OCI-M1 (cell line): ENCODE measurements around the gene PPP4C.

ENCODE experiments used
- DNase-seq: peaks from one replicate; lab custom pipeline; 2025; lab: John Stamatoyannopoulos, UW

PPP4C gene

GRCh38 chr16:30082545-30083090, 6.8 kb downstream of the PPP4C start:
- DNase-seq: no peak

GRCh38 chr16:30083216-30084055, 7.6 kb downstream of the PPP4C start:
- no peak for DNase-seq

- no peak for DNase-seq
These were observed 8.5 kb downstream of the PPP4C start for GRCh38 chr16:30084096-30084815.

GRCh38 chr16:30084816-30085159, 9.0 kb downstream of the PPP4C start:
- DNase-seq: no peak

- DNase-seq: no peak
These were observed 9.5 kb downstream of the PPP4C start for GRCh38 chr16:30085247-30085646.

GRCh38 chr16:30085820-30086219, 10.0 kb downstream of the PPP4C start:
- DNase-seq: no peak

DNA sequence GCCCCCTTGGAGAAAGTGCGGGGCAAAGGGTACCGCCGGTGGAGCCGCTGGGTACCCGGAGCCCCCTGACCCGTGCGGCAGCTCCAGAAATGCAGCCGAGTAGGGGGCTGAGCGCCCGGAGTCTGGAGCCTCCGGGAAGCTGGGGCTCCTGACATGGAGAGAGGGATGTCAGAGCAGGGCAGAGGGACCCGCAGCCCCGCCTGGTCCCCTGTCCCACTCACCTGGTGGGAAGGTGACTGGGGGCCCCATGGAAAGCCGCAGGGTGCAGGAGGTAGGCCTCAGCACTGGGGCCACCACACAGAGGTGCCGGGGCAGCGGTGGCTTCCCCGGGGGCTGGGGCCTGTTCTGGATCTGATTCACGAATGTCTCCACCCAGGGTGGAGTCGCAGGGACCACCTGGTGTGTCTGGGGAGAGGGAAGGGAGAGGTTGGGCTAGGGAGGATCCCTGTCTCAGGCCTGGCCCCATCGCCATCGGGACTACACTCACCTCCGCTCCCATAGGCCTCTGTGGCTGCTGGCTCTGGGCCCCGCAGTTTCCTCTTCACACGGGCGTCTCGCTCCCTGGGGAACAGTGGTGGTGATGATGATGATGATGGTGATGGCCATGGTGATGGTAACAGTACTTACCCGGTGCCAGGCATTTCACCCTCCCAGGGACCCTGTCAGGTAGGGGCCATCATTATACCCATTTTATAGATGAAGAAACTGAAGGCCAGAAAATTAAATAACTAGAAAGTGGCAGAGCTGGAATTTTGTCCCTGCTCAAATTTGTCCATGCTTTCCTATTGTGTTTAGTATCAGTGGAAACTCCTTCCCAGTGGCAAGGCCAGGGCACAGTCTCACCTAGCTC, 10.7 kb downstream of the PPP4C start:
- DNase-seq: no peak

DNA sequence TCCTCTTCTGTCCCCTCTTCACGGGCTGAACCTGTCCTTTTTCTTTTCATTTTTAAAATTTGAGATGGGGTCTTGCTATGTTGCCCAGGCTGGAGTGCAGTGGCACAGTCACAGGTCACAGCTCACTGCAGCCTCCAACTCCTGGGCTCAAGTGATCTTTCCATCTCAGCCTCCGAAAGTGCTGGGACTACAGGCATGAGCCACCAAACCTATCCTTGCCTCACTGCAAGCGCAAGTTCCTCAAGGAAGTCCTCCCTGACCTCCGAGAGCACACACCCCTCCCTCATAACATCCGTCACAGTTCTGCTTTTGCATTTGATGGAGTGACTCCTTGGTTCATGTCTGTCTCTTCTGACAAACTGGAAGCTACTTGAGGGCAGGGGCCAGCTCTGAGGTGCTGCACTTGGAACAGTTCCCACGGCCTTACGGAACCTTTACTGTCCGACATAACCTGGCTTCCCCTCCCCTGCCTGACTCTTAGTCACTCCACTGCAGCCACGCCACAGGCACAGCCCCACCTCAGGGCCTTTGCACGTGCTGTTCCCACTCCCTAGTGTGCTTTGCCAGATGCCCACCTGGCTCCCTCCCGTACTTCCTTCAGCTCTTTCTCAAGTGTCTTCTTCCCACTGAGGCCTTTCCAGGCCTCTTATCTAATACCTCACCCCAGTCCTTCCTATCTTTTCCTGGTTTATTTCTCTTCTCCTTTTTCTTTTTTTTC, 11.5 kb downstream of the PPP4C start:
- DNase-seq: peak; percentile 35

DNA sequence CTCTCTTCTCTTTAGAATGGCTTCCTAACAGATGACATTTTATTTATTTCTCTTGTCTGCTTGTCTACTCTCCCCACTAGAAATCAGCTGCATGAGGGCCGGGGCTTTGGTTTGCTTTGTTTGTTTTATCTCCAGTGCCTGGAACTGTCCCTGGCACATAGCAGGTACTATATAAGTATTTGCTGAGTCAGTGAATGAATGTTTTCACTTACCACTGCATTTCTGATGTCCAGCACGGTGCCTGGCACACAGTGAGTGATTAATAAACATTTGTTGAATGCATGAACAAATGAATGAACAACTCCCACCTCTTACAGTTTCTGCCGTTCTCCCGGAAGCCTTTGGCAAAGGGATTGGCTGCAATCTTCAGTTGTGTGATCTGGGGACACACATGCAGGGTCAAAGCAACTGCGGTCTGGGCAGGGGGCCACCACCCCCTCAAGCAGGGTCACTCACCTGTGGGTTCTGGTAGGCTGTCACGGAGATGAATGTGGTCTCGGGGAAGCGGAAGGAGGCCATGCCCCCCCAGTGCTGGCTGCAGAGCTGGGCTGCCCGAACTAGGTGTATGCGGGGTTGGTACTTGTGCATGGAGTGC, 12.5 kb downstream of the PPP4C start:
- DNase-seq: no peak

- DNase-seq: no peak
These were observed 13.2 kb downstream of the PPP4C start for GRCh38 chr16:30088832-30089624.

DNA sequence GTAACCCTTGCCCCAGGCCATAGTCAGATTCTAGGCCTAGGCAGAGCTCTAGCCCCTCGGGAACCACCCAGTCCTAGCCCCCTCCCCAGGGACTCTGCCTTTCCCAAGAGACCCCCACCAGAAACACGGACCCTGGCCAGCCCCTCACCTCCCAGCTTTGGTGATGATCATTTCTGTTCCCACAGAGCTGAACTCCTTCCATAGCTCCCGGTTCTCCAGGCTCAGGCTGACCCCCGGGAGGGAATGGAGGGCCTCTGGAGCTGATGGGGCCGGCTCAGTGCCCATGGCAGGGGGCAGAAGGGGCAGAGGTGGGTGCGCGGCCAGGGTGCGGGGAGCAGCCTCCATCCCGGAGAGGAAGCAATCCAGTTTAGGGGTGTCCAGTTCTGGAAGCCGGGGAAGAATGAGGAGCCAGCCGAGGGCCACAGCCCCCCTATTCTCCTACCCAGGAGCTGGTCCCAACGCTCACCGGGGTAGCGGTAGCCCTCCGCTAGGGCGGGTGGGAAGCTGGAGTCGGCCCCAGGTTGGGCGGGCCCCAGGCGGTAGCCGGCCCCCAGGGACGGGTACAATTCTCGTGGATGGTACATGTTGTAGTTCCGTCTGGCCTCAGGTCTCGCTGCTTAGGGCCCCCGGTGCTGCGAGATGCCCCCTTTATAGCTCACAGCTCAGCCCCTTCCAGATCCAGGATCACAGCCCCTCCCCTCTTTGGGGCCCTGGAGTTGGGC, 15.0 kb downstream of the PPP4C start:
- DNase-seq: no peak

DNA sequence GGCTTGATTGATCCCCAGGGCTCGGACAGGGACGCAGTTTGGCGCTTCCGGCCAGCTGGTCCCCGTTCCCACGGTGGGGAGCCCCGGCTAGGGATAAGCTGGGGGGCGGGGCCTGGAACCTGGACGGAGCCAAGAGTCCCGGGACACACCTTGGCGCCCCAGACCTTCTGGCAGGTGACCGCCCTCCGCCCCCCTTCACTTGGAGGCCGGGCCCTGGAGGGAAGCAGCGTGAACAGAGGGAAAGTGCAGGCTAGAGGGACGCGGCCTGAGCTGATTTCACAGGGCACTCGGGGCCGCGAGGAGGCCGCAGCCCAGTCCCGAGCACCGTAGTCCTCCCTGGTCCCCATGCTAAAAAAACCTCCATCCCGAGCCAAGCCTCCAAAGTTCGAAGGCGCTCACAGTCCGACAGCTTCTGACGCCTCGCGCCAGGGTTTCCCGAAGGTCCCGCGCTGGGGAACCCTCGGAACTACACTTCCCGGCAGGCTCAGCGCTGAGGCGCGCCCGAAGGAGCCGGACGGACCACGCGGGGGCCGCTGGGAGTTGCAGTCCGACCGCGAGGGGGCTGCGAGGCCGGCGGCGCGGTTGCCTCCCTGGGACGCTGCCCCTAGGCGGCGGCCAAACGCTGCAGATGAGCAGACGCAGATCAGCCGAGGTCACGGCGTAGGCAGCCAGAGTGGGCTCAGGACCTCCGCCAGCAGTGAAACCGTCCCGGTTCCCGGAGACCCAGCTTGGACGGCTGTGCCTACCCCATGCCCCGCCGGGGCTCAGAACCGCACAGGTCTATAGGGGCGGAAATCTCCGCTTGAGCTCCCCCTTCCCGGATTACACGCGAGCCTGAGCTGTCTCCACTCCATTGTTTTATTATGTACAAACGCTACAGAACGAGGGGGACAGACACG, 15.9 kb downstream of the PPP4C start, which contains the start of gene TBX6:
TSS of gene TBX6 (minus strand) at position 451 of the 899 bp plus-strand sequence. CDS start 731 bp downstream, outside the sequence.
- peak; percentile 98 for DNase-seq

DNA sequence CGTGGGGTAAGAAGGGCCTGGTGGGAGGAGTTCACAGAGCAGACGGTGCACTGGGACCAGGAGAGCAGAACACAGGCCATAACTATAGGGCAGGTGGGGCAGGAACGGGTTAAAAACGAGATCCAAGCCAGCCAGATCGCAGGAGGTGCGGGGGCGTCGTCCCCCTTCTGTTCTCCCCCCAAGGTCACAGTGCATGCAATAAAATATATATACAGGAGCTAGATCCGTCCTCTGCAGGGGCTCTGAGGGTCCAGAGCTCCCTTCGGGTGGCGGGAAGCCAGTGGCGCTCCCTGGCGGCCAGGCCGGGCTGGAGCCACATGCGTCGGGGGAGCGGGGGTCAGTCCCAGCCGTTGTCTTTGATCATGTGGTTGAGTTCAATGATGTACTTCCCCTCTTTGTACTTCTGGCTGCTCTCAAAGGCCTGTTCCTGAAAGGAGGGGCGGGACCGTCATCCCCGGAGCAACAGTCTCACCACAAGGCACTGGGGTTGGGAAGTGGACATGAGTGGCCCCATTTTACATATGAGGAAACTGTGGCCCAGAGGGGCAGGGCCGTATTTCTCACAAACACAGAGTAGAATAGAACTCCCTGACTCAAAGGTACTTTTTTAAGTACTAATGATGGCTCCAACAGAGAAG, 16.7 kb downstream of the PPP4C start:
- DNase-seq: peak; percentile 99

GRCh38 chr16:30094541-30095165, 18.9 kb downstream of the PPP4C start:
- DNase-seq: no peak

- no peak for DNase-seq
These were observed 19.6 kb downstream of the PPP4C start for GRCh38 chr16:30095166-30096078.

DNA sequence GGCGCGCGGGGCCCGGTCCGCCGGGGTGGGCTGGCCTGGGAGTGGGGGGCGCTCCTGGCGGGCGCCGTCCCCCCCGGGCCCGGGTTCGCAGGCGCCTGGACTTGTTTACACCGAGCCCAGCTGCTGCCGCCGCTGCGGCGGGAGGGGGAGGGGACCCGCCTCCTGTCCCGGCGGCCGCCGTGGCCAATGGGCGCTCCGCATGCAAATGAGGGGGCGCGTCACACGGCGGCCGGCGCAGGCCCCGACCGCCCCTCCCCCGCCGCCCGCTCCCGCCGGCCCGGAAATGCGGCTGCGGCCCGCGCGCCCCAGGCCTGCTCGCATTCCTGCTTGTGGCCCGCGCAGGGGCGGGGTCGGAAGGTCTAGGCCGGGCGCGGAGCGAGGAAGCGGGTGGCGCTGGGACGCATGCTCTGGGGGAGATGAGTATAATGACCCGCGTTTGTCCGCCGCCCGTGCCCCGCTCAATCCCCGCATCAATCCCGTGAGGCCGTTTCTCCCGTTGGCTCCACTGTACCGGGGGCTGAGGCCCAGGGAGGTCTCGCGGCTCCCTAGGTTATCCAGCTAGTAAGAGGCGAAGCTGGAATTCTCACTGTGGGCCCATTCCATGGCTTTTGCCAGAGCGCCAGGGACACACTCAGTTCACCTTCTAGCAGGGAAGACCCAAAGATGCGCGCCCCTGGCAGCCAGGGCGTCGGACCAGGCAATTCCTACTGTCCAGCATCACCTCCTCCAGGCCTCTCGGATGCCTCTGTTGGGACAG, 20.5 kb downstream of the PPP4C start, which contains the start of gene YPEL3:
TSS of gene YPEL3 (minus strand) at position 109 of the 757 bp plus-strand sequence. CDS start 731 bp downstream, outside the sequence.
- DNase-seq: peak; percentile 95
